ENCODE results near the gene CD96. TPM values are rescaled to one million over a fixed set of nuclear protein-coding genes. Genes with fewer than 3 reads are reported as not detected.

CD96 gene
- total RNA-seq, 1 donor from 2014 or later, result 0.27 TPM

GRCh38 chr3:111566844-111567243 lies 24.8 kb downstream of the CD96 start:
- Mint-ChIP-seq H3K4me3 (no peak overlapping the region), H3K9me3 (no peaks in the 10 kb centered on the region), H3K36me3 (no peaks in the 10 kb centered on the region), H3K27ac (no peak overlapping the region), H3K4me1 (peaks cover 24% of the 10 kb centered on the region), H3K27me3 (ENCODE audit: low read depth) (no peaks in the 10 kb centered on the region)
- no peak for TF ChIP-seq CTCF (IDR thresholded peaks at IDR 0.05; ENCODE audit: unreplicated experiment)
- DNase-seq (ENCODE audit: low spot score in 2 of 2, unreplicated experiment in 2 of 2), result no peak

- Mint-ChIP-seq H3K9me3 (no peaks in the 10 kb centered on the region), H3K36me3 (no peaks in the 10 kb centered on the region)
Measured at GRCh38 chr3:111568355-111568754, 26.4 kb downstream of the CD96 start.

GRCh38 chr3:111568911-111569310 lies 26.9 kb downstream of the CD96 start:
- TF ChIP-seq CTCF (IDR thresholded peaks at IDR 0.05; ENCODE audit: unreplicated experiment), result no peak
- H3K4me1 Mint-ChIP-seq, result peaks cover 24% of the 10 kb centered on the region
- DNase-seq (ENCODE audit: low spot score in 2 of 2, unreplicated experiment in 2 of 2), result no peak

More at GRCh38 chr3:111568355-111568754, 26.4 kb downstream of the CD96 start:
- Mint-ChIP-seq H3K27ac (no peak overlapping the region), H3K4me1 (peaks cover 24% of the 10 kb centered on the region), H3K27me3 (ENCODE audit: low read depth) (no peaks in the 10 kb centered on the region), H3K4me3 (no peak overlapping the region)
- no peak for DNase-seq (ENCODE audit: low spot score in 2 of 2, unreplicated experiment in 2 of 2)
- no peak for TF ChIP-seq CTCF (IDR thresholded peaks at IDR 0.05; ENCODE audit: unreplicated experiment)

GRCh38 chr3:111570404-111571030 lies 28.5 kb downstream of the CD96 start:
- H3K27me3 Mint-ChIP-seq (ENCODE audit: low read depth), result no peaks in the 10 kb centered on the region
- H3K9me3 Mint-ChIP-seq, result no peaks in the 10 kb centered on the region
- no peak overlapping the region for H3K4me3 Mint-ChIP-seq
- TF ChIP-seq CTCF (IDR thresholded peaks at IDR 0.05; ENCODE audit: unreplicated experiment), result no peak
- no peaks in the 10 kb centered on the region for H3K36me3 Mint-ChIP-seq
- no peak for DNase-seq (ENCODE audit: low spot score in 2 of 2, unreplicated experiment in 2 of 2)
- H3K27ac Mint-ChIP-seq, result no peak overlapping the region
- peaks cover 24% of the 10 kb centered on the region for H3K4me1 Mint-ChIP-seq

More at GRCh38 chr3:111568911-111569310, 26.9 kb downstream of the CD96 start:
- Mint-ChIP-seq H3K4me3 (no peak overlapping the region), H3K27ac (no peak overlapping the region), H3K9me3 (no peaks in the 10 kb centered on the region), H3K27me3 (ENCODE audit: low read depth) (no peaks in the 10 kb centered on the region), H3K36me3 (no peaks in the 10 kb centered on the region)

GRCh38 chr3:111571282-111571681 lies 29.3 kb downstream of the CD96 start:
- no peak overlapping the region for H3K27ac Mint-ChIP-seq
- H3K4me3 Mint-ChIP-seq, result no peak overlapping the region
- peaks cover 24% of the 10 kb centered on the region for H3K4me1 Mint-ChIP-seq

More at GRCh38 chr3:111571282-111571681, 29.3 kb downstream of the CD96 start:
- no peak for TF ChIP-seq CTCF (IDR thresholded peaks at IDR 0.05; ENCODE audit: unreplicated experiment)
- no peak for DNase-seq (ENCODE audit: low spot score in 2 of 2, unreplicated experiment in 2 of 2)
- Mint-ChIP-seq H3K36me3 (no peaks in the 10 kb centered on the region), H3K27me3 (ENCODE audit: low read depth) (no peaks in the 10 kb centered on the region), H3K9me3 (no peaks in the 10 kb centered on the region)
